Spleen (tissue), 11 donors: Measurements from ENCODE around the gene RTN3. TPM values are rescaled to one million over a fixed set of nuclear protein-coding genes. Genes with fewer than 3 reads are reported as not detected.

Experiments used
- DNase-seq: peaks from one replicate; pipeline ENCODE4 v3.0.0-alpha.2; 2020
- H3K27ac ChIP-seq, 8 donors: fragments of 200-600 bp; sonication (generic) in 7 of 8; 1 replicate in 4 of 8; 2 replicates in 4 of 8; pipeline versions ENCODE4 v1.5.0 to v1.8.0; 2016 to 2021; ENCODE audit warnings: inconsistent platforms in 4 of 8, mild to moderate bottlenecking in 4 of 8, moderate library complexity in 1 of 8
- H3K27me3 ChIP-seq, 7 donors: fragments of 200-600 bp; sonication (generic) in 6 of 7; replicated peaks in 1 of 7; 1 replicate in 4 of 7; 2 replicates in 3 of 7; pipeline versions ENCODE4 v1.5.0 to v1.8.0; 2016 to 2021; ENCODE audit warnings: inconsistent platforms in 3 of 7, mild to moderate bottlenecking in 1 of 7
- H3K36me3 ChIP-seq, 6 donors: fragments of 200-600 bp; sonication (generic) in 5 of 6; 1 replicate in 4 of 6; 2 replicates in 2 of 6; pipeline versions ENCODE4 v1.5.0 to v1.8.0; 2016 to 2021; ENCODE audit warnings: inconsistent platforms in 2 of 6
- H3K4me1 ChIP-seq, 6 donors: fragments of 200-600 bp; sonication (generic) in 5 of 6; 1 replicate in 3 of 6; 2 replicates in 3 of 6; pipeline versions ENCODE4 v1.5.0 to v1.8.0; 2016 to 2021; ENCODE audit warnings: inconsistent platforms in 3 of 6
- H3K4me3 ChIP-seq, 8 donors: fragments of 200-600 bp; sonication (generic) in 7 of 8; 1 replicate in 4 of 8; 2 replicates in 4 of 8; pipeline versions ENCODE4 v1.5.0 to v1.8.0; 2016 to 2021; ENCODE audit warnings: inconsistent platforms in 4 of 8, mild to moderate bottlenecking in 4 of 8, moderate library complexity in 2 of 8
- H3K9me3 ChIP-seq, 8 donors: fragments of 200-600 bp; sonication (generic) in 7 of 8; 1 replicate in 4 of 8; 2 replicates in 4 of 8; pipeline versions ENCODE4 v1.5.0 to v1.8.0; 2016 to 2021; ENCODE audit warnings: inconsistent platforms in 4 of 8
- CTCF ChIP-seq, 11 experiments: fragments of 200-600 bp in 7 of 11; fragments of 450-650 bp in 4 of 11; sonication (generic) in 4 of 11; IDR thresholded peaks in 8 of 11; conservative IDR thresholded peaks in 3 of 11; 1 replicate in 7 of 11; 2 replicates in 4 of 11; pipeline versions ENCODE4 v1.4.0 to v1.8.0; 2016 to 2021; ENCODE audit warnings: antibody characterized with exemption in 11 of 11, inconsistent platforms in 4 of 11, mild to moderate bottlenecking in 1 of 11
- POLR2A ChIP-seq, 3 donors: fragments of 450-650 bp; IDR thresholded peaks; one replicate each; pipeline ENCODE4 v1.5.1; 2017; ENCODE audit warnings: antibody characterized with exemption in 3 of 3, mild to moderate bottlenecking in 1 of 3
- POLR2AphosphoS5 ChIP-seq, 3 donors: sonication (generic); formaldehyde crosslinking; IDR thresholded peaks; one replicate each; pipeline ENCODE4 v1.5.1; 2017; ENCODE audit warnings: antibody characterized with exemption in 3 of 3
- WGBS, 5 donors: extraction: QIAGEN DNeasy Blood & Tissue Kit in 3 of 5; methylation state at CpG; one replicate each; pipeline versions ENCODE4 v1.1.5 to v1.1.7; 2013 to 2018; 5-methylcytosine and 5-hydroxymethylcytosine counted together
- intact Hi-C: fragments of 100-400 bp; cut with DNase I; formaldehyde crosslinking; loops from one replicate; pipeline ENCODE4 v1.15.0; 2023; ENCODE audit warnings: low total_unique reads
- polyA plus RNA-seq, 3 donors: library from polyadenylated mRNA; stranded (reverse); fragments of 200-250 nt; gene quantifications; one replicate each; pipeline ENCODE4 v1.2.1, GENCODE V29; 2013
- total RNA-seq, 7 donors: library from RNA; depleted of rRNA in 3 of 7; stranded (reverse); fragments of >200 nt in 3 of 7; fragmentation: NEBNext Ultra II Directional in 4 of 7; extraction: Animal tissue kit (Norgen Biotek cat#: 25700) in 4 of 7; gene quantifications; one replicate each; pipeline versions ENCODE4 v1.1.0 to v1.2.1, GENCODE V29; 2016 to 2021
- donor health status: healthy with polysubstance abuse.
- donor health status: DM: no; HTN: no; CAD: no; lungs with moderate emphysema.
- donor health status: DM: no; HTN: no; CAD: no.
- donor health status: Bipolar disorder and iron deficiency.
- donor health status: healthy.
- donor health status: DM: no; HTN: no; CAD: no.
- donor health status: DM: yes; HTN: yes; CAD: no.

Gene RTN3
- total and polyA plus RNA-seq, 10 donors: 17.6 to 166 (median 76.2) TPM

DNA sequence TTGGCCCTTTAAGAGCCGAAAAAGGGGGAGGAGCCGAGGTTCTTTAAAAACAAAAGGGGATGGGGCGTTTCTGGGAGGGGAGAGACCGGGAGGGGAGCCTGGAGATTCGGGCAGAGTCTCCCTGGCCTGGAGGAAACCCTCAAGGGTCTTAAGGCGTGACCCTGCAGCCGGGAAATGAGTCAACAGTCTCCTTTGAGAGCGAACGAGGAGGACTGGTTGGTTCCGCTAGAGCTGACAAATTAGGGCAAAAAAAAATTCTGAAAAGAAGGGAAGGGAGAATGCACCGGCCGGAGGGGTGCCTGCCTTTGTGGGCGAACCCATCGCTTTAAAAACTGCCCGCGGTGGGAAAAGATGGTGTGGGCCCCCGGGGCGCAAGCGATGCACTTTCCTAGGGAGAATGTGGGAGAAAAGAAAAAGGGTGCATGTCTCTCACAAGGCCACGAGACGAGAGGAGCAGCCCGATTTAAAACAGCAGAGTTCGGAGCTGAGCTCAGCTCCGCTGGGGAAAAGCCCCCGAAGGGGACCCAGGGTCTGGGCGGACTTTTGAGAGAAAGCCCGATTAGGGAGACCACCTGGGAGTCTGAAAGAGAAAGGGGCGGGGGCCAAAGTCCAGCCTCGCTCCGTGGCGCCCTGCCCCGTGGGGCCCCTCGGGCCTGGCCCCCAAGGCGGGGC is 86.4 kb downstream of the RTN3 start:
- Histone ChIP-seq H3K27ac (peak overlapping the region; percentile 28 to 84 (median 80)), H3K27me3 (peaks cover 0 to 21% (median 14%) of the 10 kb centered on the region in 7 donors), H3K4me1 (peaks cover 8 to 56% (median 25%) of the 10 kb centered on the region in 6 donors), H3K4me3 (peak overlapping the region; percentile 76 to 96 (median 86)), H3K9me3 (no peaks in the 10 kb centered on the region), H3K36me3 (peaks cover 0 to 20% (median 0%) of the 10 kb centered on the region in 6 donors)
- DNase-seq: no peak
- TF ChIP-seq CTCF (IDR thresholded peaks at IDR 0.05 in 8 of 11, conservative IDR thresholded peaks at IDR 0.05 in 3 of 11) (no peak), POLR2AphosphoS5 (IDR thresholded peaks at IDR 0.05) (peak in 2 of 3 donors; percentile 25 to 47), POLR2A (IDR thresholded peaks at IDR 0.05) (no peak)
- 0 to 1% (median 0%) methylated on average over 27 to 34 of the region's 34 CpGs for WGBS, 5 donors
- intact Hi-C loops: loop anchor here (5.0 kb wide), 1 partner anchor 385 kb away; no protein-coding TSS in a partner anchor

DNA sequence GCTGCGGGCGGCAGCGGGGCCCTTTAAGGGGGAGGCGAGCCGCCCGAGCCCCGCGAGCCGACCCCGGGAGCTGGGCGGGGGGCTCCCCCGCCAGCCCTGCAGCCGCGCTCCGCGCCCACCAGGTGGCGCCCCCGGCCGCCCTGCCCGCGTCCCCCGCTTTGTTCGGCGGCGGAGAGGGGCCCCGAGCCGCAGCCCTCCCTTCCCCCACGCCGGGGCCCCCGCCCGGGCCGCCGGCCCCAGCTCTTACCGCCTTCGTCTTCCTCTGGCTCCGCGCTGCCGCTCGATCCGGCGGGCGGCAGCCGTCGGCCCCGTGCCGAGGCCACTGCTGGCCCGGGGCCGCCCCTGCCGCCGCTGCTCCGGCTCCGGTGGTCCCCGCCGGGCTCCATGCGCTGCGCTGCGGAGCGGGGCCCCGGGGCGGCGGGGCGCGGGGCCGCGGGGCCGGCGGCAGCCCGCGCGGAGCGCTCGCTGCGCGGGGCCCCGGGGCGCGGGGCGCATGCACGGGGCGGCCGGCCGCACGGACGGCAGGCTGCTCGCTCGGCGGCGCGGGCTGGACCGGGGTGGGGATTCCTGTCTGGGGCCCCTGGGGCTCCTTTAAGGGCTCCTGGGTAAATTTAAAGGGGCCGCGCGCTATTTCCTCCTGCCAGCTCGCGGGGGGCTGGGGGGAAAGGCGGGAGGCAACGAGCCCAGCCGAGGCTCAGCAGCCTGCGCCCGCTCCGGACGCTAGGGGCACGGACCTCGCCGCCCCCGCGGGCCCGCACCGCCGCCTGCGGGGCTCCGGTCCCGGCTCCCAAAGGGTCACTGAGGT is 87.1 kb downstream of the RTN3 start, which contains the start of gene ZFTA:
ZFTA (minus strand) TSS at position 539 of the 805 bp plus-strand sequence; CDS start at position 386, 153 bp downstream.
- peak in 7 of 11 experiments; percentile 32 to 93 (median 79) for TF ChIP-seq CTCF (IDR thresholded peaks at IDR 0.05 in 8 of 11, conservative IDR thresholded peaks at IDR 0.05 in 3 of 11)
- peak in 1 of 3 donors; percentile 38 for TF ChIP-seq POLR2AphosphoS5 (IDR thresholded peaks at IDR 0.05)
- TF ChIP-seq POLR2A (IDR thresholded peaks at IDR 0.05): no peak

DNA sequence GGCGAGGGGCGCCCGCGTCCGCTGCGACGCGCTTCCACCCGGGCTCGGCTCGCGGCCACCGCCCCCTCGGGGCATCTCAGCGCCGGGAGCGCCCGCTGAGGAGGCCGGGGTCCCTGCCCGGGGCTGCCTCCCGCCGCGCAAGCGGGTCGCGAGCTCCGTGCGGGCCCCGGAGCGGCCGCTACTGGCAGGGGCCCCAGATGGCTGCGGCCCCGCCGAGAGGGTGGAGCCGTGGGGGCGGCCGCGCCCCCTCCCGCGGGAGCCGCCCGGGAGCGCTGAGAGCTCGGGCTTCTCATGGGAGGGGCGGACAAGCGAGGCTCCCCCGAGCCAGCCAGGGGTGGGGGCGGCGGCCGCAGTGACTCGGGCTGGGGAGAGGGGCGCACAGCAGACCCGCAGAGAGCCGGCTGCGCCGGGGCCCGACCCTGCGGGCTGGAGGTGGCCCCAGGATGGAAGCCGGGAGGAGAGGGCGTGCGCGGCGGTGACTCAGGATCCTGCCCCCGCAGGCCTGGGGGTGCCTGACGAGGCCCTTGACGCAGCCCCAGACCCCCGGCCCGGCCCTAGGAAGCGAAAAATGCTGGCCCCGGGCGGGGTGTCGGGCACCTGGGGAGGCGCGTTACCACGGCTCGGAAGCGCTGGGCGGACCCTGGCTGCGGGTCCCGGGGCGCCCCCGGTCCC is 87.9 kb downstream of the RTN3 start:
- H3K36me3 ChIP-seq: peaks cover 0 to 8% (median 0%) of the 10 kb centered on the region in 6 donors
- peak overlapping the region in 7 of 8 donors; percentile 58 to 83 (median 73) for H3K27ac ChIP-seq
- DNase-seq: peak; percentile 82
- H3K4me1 ChIP-seq: peaks cover 8 to 56% (median 25%) of the 10 kb centered on the region in 6 donors
- TF ChIP-seq POLR2AphosphoS5 (IDR thresholded peaks at IDR 0.05) (peak in 2 of 3 donors; percentile 18 to 47), POLR2A (IDR thresholded peaks at IDR 0.05) (no peak), CTCF (IDR thresholded peaks at IDR 0.05 in 8 of 11, conservative IDR thresholded peaks at IDR 0.05 in 3 of 11) (no peak)
- H3K4me3 ChIP-seq: peak overlapping the region; percentile 72 to 96 (median 86)
- intact Hi-C loops: loop anchor here (5.0 kb wide), 1 partner anchor 383 kb away; no protein-coding TSS in a partner anchor
- no peaks in the 10 kb centered on the region for H3K9me3 ChIP-seq
- peaks cover 0 to 21% (median 14%) of the 10 kb centered on the region in 7 donors for H3K27me3 ChIP-seq
- 0 to 1% (median 0%) methylated on average over 15 to 82 of the region's 82 CpGs for WGBS, 5 donors

More for the DNA sequence above, 87.1 kb downstream of the RTN3 start, which contains the start of gene ZFTA:
- DNase-seq: peak; percentile 90
- Histone ChIP-seq H3K27ac (peak within 1 kb of the TSS; percentile 28 to 84 (median 80)), H3K9me3 (no peaks in the 10 kb centered on the region), H3K27me3 (peaks cover 0 to 21% (median 14%) of the 10 kb centered on the region in 7 donors), H3K36me3 (peaks cover 0 to 12% (median 0%) of the 10 kb centered on the region in 6 donors), H3K4me3 (peak within 1 kb of the TSS; percentile 76 to 96 (median 86)), H3K4me1 (peaks cover 8 to 56% (median 25%) of the 10 kb centered on the region in 6 donors)
- intact Hi-C loops: loop anchor here (5.0 kb wide), 1 partner anchor 384 kb away; no protein-coding TSS in a partner anchor
- WGBS, 5 donors: 0 to 1% (median 1%) methylated on average over 32 to 113 of the region's 113 CpGs
